GM23248 (cell line): ENCODE results near the gene ERC1.

Experiments
- EZH2 ChIP-seq: fragments of 200-600 bp; sonication (generic); IDR thresholded peaks from 2 replicates; pipeline ENCODE4 v1.6.1; 2018; ENCODE audit warnings: antibody characterized with exemption, mild to moderate bottlenecking; ENCODE audit not compliant: insufficient read depth, poor library complexity, severe bottlenecking
- EZH2phosphoT487 ChIP-seq: fragments of 200-600 bp; sonication (generic); IDR thresholded peaks from 2 replicates; pipeline ENCODE4 v1.6.1; 2018; ENCODE audit warnings: antibody characterized with exemption, moderate library complexity, mild to moderate bottlenecking, low read depth; ENCODE audit not compliant: insufficient read depth

DNA sequence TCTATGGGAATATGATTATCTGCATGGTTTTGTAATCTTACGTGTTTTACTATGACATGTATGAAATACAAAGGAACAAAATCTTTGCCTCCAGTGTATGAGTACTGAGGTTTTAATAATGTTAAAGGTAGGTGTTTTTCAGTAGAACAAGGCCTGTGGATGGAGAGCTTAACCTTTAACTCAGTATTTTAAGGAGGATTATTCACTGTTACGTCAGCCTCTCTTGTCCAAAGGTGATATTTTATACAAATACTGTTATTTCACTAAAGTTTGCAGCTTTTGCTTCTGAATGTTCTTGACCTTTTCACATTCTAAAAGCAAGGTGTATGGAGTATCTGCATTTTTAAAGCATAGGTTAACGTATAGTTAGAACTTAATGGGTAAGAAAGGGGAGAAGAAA is 195.3 kb downstream of the ERC1 start:
- TF ChIP-seq EZH2phosphoT487 (no peak), EZH2 (no peak)
